Gastrocnemius medialis (tissue), 4 donors: ENCODE results near the gene DEFB124.

Experiments used
- CTCF ChIP-seq, 5 experiments: fragments of 450-650 bp in 3 of 5; fragments of 200-600 bp in 2 of 5; sonication (generic) in 2 of 5; IDR thresholded peaks in 4 of 5; conservative IDR thresholded peaks in 1 of 5; 1 replicate in 4 of 5; 2 replicates in 1 of 5; pipeline ENCODE4 v1.5.1; 2016 to 2019; ENCODE audit warnings: antibody characterized with exemption in 5 of 5, mild to moderate bottlenecking in 3 of 5, moderate library complexity in 3 of 5
- POLR2A ChIP-seq, 2 donors: fragments of 450-650 bp; IDR thresholded peaks; one replicate each; pipeline ENCODE4 v1.6.1; 2017; ENCODE audit warnings: antibody characterized with exemption in 2 of 2, mild to moderate bottlenecking in 2 of 2, moderate library complexity in 2 of 2

GRCh38 chr20:31514154-31515071, 39.5 kb upstream of the DEFB124 start, which contains the start of gene HM13:
- TF ChIP-seq POLR2A (IDR thresholded peaks at IDR 0.05), result peak; percentile 89 to 96
- peak; percentile 87 to 99 (median 99) for TF ChIP-seq CTCF (IDR thresholded peaks at IDR 0.05 in 4 of 5, conservative IDR thresholded peaks at IDR 0.05 in 1 of 5)
